AG09319 (cell line): Measurements from ENCODE around the gene HMX1.

Experiments used
- DNase-seq: peaks from one replicate; pipeline ENCODE4 v3.0.0-alpha.2; 2010; ENCODE audit warnings: low read depth; ENCODE audit errors: extremely low read depth
- CTCF ChIP-seq: IDR thresholded peaks from 2 replicates; pipeline ENCODE4 v1.5.1; 2011; ENCODE audit warnings: low read depth, mild to moderate bottlenecking, inconsistent platforms, low read length, moderate library complexity

Gene HMX1

GRCh38 chr4:8856835-8857621 lies 14.6 kb downstream of the HMX1 start:
- DNase-seq: no peak
- no peak for TF ChIP-seq CTCF

- no peak for TF ChIP-seq CTCF
- DNase-seq: no peak
Observed at GRCh38 chr4:8855818-8856245, 15.8 kb downstream of the HMX1 start.

- TF ChIP-seq CTCF: no peak
Observed at GRCh38 chr4:8854931-8855330, 16.7 kb downstream of the HMX1 start.

GRCh38 chr4:8854016-8854415 lies 17.6 kb downstream of the HMX1 start:
- DNase-seq: no peak
- TF ChIP-seq CTCF: no peak

More at GRCh38 chr4:8854931-8855330, 16.7 kb downstream of the HMX1 start:
- DNase-seq: no peak

- TF ChIP-seq CTCF: no peak
- DNase-seq: no peak
Observed at GRCh38 chr4:8853249-8853648, 18.4 kb downstream of the HMX1 start.

GRCh38 chr4:8852118-8852704 lies 19.4 kb downstream of the HMX1 start:
- no peak for DNase-seq
- TF ChIP-seq CTCF: no peak

GRCh38 chr4:8851321-8852117 lies 20.1 kb downstream of the HMX1 start:
- TF ChIP-seq CTCF: no peak
- DNase-seq: no peak
